Measurements from ENCODE around the gene KRT33B. TPM values are rescaled to one million over a fixed set of nuclear protein-coding genes. Genes with fewer than 3 reads are reported as not detected.

The KRT33B gene
- total and polyA plus RNA-seq, 11 donors: not detected

GRCh38 chr17:41413353-41413957, 43.8 kb upstream of the KRT33B start:
- no peaks in the 10 kb centered on the region for H3K36me3 ChIP-seq

DNA sequence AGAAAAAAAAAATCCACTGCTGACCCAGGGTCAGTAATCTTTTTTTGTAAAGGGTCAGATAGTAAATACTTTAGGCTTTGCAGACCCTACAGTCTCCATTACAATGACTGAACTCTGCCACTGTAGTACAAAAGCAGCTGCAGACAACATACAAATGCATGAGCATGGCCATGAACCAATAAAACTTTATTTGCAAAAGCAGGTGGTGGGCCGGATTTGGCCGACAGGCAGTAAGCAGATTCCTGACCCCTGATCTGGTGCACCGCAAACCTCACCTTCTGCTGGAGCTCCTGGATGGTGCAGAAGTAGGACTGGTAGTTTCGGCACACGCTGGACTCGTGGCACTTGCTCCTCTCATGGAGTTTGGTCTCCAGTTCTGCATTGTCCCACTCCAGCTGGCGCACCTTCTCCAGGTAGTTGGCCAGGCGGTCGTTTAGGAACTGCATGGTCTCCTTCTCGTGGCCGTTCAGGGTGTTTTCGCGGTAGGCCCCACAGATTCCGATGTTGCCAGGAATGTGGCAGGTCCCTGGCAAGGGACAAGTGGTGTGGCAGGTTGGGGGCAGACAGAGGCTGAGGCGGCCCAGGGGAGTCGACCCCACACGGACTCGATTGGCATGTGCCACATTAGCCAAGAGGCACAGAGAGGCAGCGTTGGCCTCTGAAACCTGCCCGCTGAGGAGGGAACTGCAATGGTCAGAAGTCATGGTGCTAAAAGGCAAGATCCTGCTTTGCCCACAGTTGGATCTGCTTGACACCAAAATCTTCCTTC, 41.6 kb upstream of the KRT33B start:
- intact Hi-C loops (cut with DNase I): no loop called here
- H3K9me3 ChIP-seq: no peaks in the 10 kb centered on the region

More at GRCh38 chr17:41413353-41413957, 43.8 kb upstream of the KRT33B start:
- WGBS, 4 donors: 57 to 69% (median 62%) methylated on average over 5 of the region's 5 CpGs
- Histone ChIP-seq H3K27me3 (no peaks in the 10 kb centered on the region), H3K4me1 (peaks cover 0 to 14% (median 4%) of the 10 kb centered on the region in 12 donors), H3K9me3 (no peaks in the 10 kb centered on the region), H3K27ac (no peak overlapping the region), H3K4me3 (no peak overlapping the region)
- intact Hi-C loops (cut with DNase I): no loop called here
- TF ChIP-seq, protein P1, sequence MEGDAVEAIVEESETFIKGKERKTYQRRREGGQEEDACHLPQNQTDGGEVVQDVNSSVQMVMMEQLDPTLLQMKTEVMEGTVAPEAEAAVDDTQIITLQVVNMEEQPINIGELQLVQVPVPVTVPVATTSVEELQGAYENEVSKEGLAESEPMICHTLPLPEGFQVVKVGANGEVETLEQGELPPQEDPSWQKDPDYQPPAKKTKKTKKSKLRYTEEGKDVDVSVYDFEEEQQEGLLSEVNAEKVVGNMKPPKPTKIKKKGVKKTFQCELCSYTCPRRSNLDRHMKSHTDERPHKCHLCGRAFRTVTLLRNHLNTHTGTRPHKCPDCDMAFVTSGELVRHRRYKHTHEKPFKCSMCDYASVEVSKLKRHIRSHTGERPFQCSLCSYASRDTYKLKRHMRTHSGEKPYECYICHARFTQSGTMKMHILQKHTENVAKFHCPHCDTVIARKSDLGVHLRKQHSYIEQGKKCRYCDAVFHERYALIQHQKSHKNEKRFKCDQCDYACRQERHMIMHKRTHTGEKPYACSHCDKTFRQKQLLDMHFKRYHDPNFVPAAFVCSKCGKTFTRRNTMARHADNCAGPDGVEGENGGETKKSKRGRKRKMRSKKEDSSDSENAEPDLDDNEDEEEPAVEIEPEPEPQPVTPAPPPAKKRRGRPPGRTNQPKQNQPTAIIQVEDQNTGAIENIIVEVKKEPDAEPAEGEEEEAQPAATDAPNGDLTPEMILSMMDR (IDR thresholded peaks at IDR 0.05): no peak
- TF ChIP-seq POLR2A (IDR thresholded peaks at IDR 0.05): no peak
- ATAC-seq: no peak
- DNase-seq: no peak

DNA sequence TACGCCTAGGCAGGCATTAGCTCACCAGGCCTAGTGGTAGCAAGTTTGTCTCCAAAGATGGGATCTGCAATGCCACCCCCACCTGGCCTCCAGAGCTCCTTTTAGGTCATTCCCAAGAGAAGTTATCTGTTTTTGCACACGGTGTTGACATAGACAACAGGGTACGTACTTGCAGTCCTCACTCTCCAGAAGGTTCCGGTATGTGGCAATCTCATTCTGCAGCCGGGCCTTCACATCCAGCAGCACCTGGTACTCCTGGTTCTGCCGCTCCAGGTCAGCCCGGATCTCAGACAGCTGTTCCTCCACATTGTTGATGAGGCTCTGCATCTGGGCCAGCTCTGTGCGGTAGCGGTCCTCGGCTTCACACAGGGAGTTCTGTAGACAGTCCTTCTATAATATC, 37.6 kb upstream of the KRT33B start:
- Histone ChIP-seq H3K4me1 (peaks cover 0 to 9% (median 0%) of the 10 kb centered on the region in 12 donors), H3K27me3 (no peaks in the 10 kb centered on the region), H3K27ac (no peak overlapping the region), H3K36me3 (no peaks in the 10 kb centered on the region), H3K4me3 (no peak overlapping the region), H3K9me3 (no peaks in the 10 kb centered on the region)
- ATAC-seq (no peak), DNase-seq (no peak)
- 91 to 97% (median 93%) methylated on average over 8 to 10 of the region's 10 CpGs for WGBS, 4 donors
- intact Hi-C loops (cut with DNase I): loop anchor here in 2 of 10 donors (10.0 kb wide), 2 partner anchors 88 to 258 kb away; no protein-coding TSS in a partner anchor
- no peak for TF ChIP-seq POLR2A (IDR thresholded peaks at IDR 0.05)
- TF ChIP-seq, protein P1 (IDR thresholded peaks at IDR 0.05): no peak

More for the DNA sequence above, 41.6 kb upstream of the KRT33B start:
- DNase-seq (no peak), ATAC-seq (no peak)
- H3K27ac ChIP-seq: no peak overlapping the region
- WGBS, 4 donors: 92 to 93% (median 92%) methylated on average over 20 of the region's 20 CpGs
- H3K4me3 ChIP-seq: no peak overlapping the region
- TF ChIP-seq, protein P1 (IDR thresholded peaks at IDR 0.05): no peak
- TF ChIP-seq POLR2A (IDR thresholded peaks at IDR 0.05): no peak
- H3K4me1 ChIP-seq: peaks cover 0 to 8% (median 0%) of the 10 kb centered on the region in 12 donors
- no peaks in the 10 kb centered on the region for H3K27me3 ChIP-seq
- H3K36me3 ChIP-seq: no peaks in the 10 kb centered on the region

DNA sequence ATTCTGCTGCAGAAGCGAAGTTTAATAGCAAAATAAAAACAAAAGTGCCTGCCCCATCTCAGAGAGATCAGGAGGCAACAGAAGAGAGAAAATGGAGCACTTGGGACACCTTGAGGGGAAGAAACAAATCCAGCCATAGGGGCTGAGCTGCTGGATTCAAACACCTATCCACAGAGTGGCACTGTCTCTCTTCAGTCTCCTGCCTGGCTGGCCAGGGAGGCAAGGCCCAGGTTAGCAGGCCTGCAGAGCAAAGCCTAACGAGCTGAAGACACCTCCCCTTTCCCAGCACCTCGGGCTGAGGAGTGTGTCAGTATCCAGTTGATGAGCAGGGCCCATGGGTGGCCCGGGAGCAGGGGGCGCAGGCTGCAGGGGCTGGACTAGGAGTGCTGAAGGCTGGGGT, 36.6 kb upstream of the KRT33B start:
- no peak overlapping the region for H3K4me3 ChIP-seq
- peaks cover 0 to 9% (median 0%) of the 10 kb centered on the region in 12 donors for H3K4me1 ChIP-seq
- intact Hi-C loops (cut with DNase I): loop anchor here in 2 of 10 donors (10.0 kb wide), 2 partner anchors 89 to 259 kb away; no protein-coding TSS in a partner anchor
- TF ChIP-seq POLR2A (IDR thresholded peaks at IDR 0.05): no peak
- TF ChIP-seq, protein P1 (IDR thresholded peaks at IDR 0.05): peak in 2 of 12 donors; percentile 7 to 23
- no peaks in the 10 kb centered on the region for H3K27me3 ChIP-seq
- DNase-seq (no peak), ATAC-seq (peak in 1 of 4 donors; percentile 47)
- H3K9me3 ChIP-seq: no peaks in the 10 kb centered on the region
- H3K36me3 ChIP-seq: no peaks in the 10 kb centered on the region
- H3K27ac ChIP-seq: no peak overlapping the region
- WGBS, 4 donors: 49 to 66% (median 54%) methylated on average over 5 of the region's 5 CpGs

All from heart left ventricle (tissue), 16 donors.